Large intestine (tissue), 3 donors: ENCODE measurements around the gene DCLK1. TPM values are rescaled to one million over a fixed set of nuclear protein-coding genes. Genes with fewer than 3 reads are reported as not detected.

ENCODE experiments used
- DNase-seq, 2 donors: peaks; one replicate each; pipeline versions ENCODE4 v3.0.0 to v3.0.0-alpha.2; 2013
- H3K27ac ChIP-seq: one replicate; pipeline ENCODE4 v1.5.1; 2013; ENCODE audit warnings: low read length
- H3K27me3 ChIP-seq: 2 replicates; pipeline ENCODE4 v1.6.1; 2013; ENCODE audit warnings: low read length; ENCODE audit not compliant: control insufficient read depth, insufficient read depth
- H3K36me3 ChIP-seq: 2 replicates; pipeline ENCODE4 v1.6.1; 2013; ENCODE audit warnings: low read length; ENCODE audit not compliant: control insufficient read depth, insufficient read depth
- H3K4me1 ChIP-seq: one replicate; pipeline ENCODE4 v1.6.1; 2013; ENCODE audit warnings: low read length; ENCODE audit not compliant: control insufficient read depth, insufficient read depth
- H3K4me3 ChIP-seq: one replicate; pipeline ENCODE4 v1.5.1; 2013; ENCODE audit warnings: low read length
- H3K9me3 ChIP-seq: one replicate; pipeline ENCODE4 v1.6.1; 2013; ENCODE audit warnings: mild to moderate bottlenecking, low read depth, low read length, moderate library complexity; ENCODE audit not compliant: control insufficient read depth
- WGBS: methylation state at CpG from one replicate; pipeline ENCODE4 v1.1.5; 2013; ENCODE audit warnings: low lambda C conversion rate; ENCODE audit not compliant: insufficient coverage; 5-methylcytosine and 5-hydroxymethylcytosine counted together
- polyA plus RNA-seq: library from polyadenylated mRNA; unstranded; fragments of 120-200 nt; gene quantifications from one replicate; pipeline ENCODE4 v1.2.1, GENCODE V29; 2013

The DCLK1 gene
- polyA plus RNA-seq, 1 donor: 12.2 TPM

GRCh38 chr13:35722458-35723052 lies 408.6 kb downstream of the DCLK1 start:
- no peak overlapping the region for H3K4me3 ChIP-seq
- no peak for DNase-seq
- H3K36me3 ChIP-seq: no peaks in the 10 kb centered on the region
- H3K4me1 ChIP-seq: no peaks in the 10 kb centered on the region
- WGBS: 83% methylated on average over 2 of the region's 9 CpGs
- no peaks in the 10 kb centered on the region for H3K9me3 ChIP-seq
- no peaks in the 10 kb centered on the region for H3K27me3 ChIP-seq
- no peak overlapping the region for H3K27ac ChIP-seq

GRCh38 chr13:35720690-35721554 lies 410.3 kb downstream of the DCLK1 start:
- DNase-seq: peak; percentile 28 to 33
- H3K27me3 ChIP-seq: no peaks in the 10 kb centered on the region
- no peaks in the 10 kb centered on the region for H3K36me3 ChIP-seq
- H3K9me3 ChIP-seq: no peaks in the 10 kb centered on the region
- H3K27ac ChIP-seq: no peak overlapping the region
- WGBS: no CpG with 5 or more reads among the region's 21 CpGs
- H3K4me3 ChIP-seq: no peak overlapping the region
- no peaks in the 10 kb centered on the region for H3K4me1 ChIP-seq

- DNase-seq: no peak
- Histone ChIP-seq H3K36me3 (no peaks in the 10 kb centered on the region), H3K4me1 (no peaks in the 10 kb centered on the region), H3K9me3 (no peaks in the 10 kb centered on the region), H3K27me3 (no peaks in the 10 kb centered on the region), H3K4me3 (no peak overlapping the region), H3K27ac (no peak overlapping the region)
- WGBS: no CpG with 5 or more reads among the region's 5 CpGs
Measured at GRCh38 chr13:35720290-35720689, 410.9 kb downstream of the DCLK1 start.

Other genes starting within 250 kb of the DCLK1 start
- 0.99 TPM for gene SOHLH2, start 83.2 kb upstream of the DCLK1 start, polyA plus RNA-seq
- 3.0 TPM for gene CCDC169, start 166.4 kb upstream of the DCLK1 start, polyA plus RNA-seq
- gene SPART, start 215.0 kb upstream of the DCLK1 start, polyA plus RNA-seq: 44.0 TPM